Neural cell (in vitro differentiated cells): ENCODE data around the gene PCGF6. TPM values are rescaled to one million over a fixed set of nuclear protein-coding genes. Genes with fewer than 3 reads are reported as not detected.

Experiments used
- H2AFZ ChIP-seq: fragments of 200-600, 300-800 bp; sonication (generic), shearing (Covaris generic); 2 replicates; pipeline ENCODE4 v1.6.0; 2014; ENCODE audit warnings: low read depth, mild to moderate bottlenecking, antibody characterized with exemption, low read length, moderate library complexity
- H3F3A ChIP-seq: fragments of 200-600 bp; shearing (Covaris generic); 2 replicates; pipeline ENCODE4 v1.6.1; 2016; ENCODE audit warnings: mild to moderate bottlenecking, moderate library complexity, mixed read lengths, antibody characterized with exemption, low read length; ENCODE audit not compliant: insufficient read depth, poor library complexity, severe bottlenecking
- H3K27ac ChIP-seq: fragments of 200-600, 300-800 bp; sonication (generic), shearing (Covaris generic); 2 replicates; pipeline ENCODE4 v1.5.1; 2014; ENCODE audit warnings: mild to moderate bottlenecking, low read length, moderate library complexity
- H3K27me3 ChIP-seq: fragments of 300-800, 200-600 bp; sonication (generic), shearing (Covaris generic); 2 replicates; pipeline ENCODE4 v1.6.0; 2014; ENCODE audit warnings: mild to moderate bottlenecking, low read depth, low read length, moderate library complexity; ENCODE audit not compliant: insufficient read depth
- H3K36me3 ChIP-seq: fragments of 300-800, 200-600 bp; sonication (generic), shearing (Covaris generic); 2 replicates; pipeline ENCODE4 v1.5.1; 2014; ENCODE audit warnings: mild to moderate bottlenecking, antibody characterized with exemption, low read length, moderate library complexity; ENCODE audit not compliant: insufficient read depth
- H3K4me2 ChIP-seq: fragments of 300-800, 200-600 bp; sonication (generic), shearing (Covaris generic); 2 replicates; pipeline ENCODE4 v1.6.0; 2014; ENCODE audit warnings: mild to moderate bottlenecking, low read length
- H3K4me3 ChIP-seq: fragments of 300-800, 200-600 bp; sonication (generic), shearing (Covaris generic); 2 replicates; pipeline ENCODE4 v1.5.1; 2014; ENCODE audit warnings: mild to moderate bottlenecking, low read length, moderate library complexity
- H3K79me2 ChIP-seq: fragments of 200-600 bp; shearing (Covaris generic); replicated peaks from 2 replicates; pipeline ENCODE4 v1.6.0; 2014; ENCODE audit warnings: mild to moderate bottlenecking, low read length, moderate library complexity; ENCODE audit not compliant: insufficient read depth
- H3K9ac ChIP-seq: fragments of 300-800, 200-600 bp; sonication (generic), shearing (Covaris generic); 2 replicates; pipeline ENCODE4 v1.6.1; 2016; ENCODE audit warnings: mild to moderate bottlenecking, low read length, mixed read lengths
- H3K9me2 ChIP-seq: fragments of 200-600 bp; shearing (Covaris generic); 2 replicates; pipeline ENCODE4 v1.6.1; 2016; ENCODE audit warnings: mild to moderate bottlenecking, low read length, mixed read lengths; ENCODE audit not compliant: insufficient read depth
- H3K9me3 ChIP-seq: fragments of 200-600, 300-800 bp; sonication (generic), shearing (Covaris generic); 2 replicates; pipeline ENCODE4 v1.6.1; 2016; ENCODE audit warnings: mild to moderate bottlenecking, mixed run types, low read length, moderate library complexity, mixed read lengths
- H4K20me1 ChIP-seq: fragments of 200-600 bp; shearing (Covaris generic); 2 replicates; pipeline ENCODE4 v1.6.1; 2016; ENCODE audit warnings: mild to moderate bottlenecking, mixed run types; ENCODE audit not compliant: insufficient read depth
- EP300 ChIP-seq: fragments of 450-650 bp; conservative IDR thresholded peaks from 2 replicates; pipeline ENCODE4 v1.6.1; 2014; ENCODE audit warnings: antibody characterized with exemption, mild to moderate bottlenecking, moderate library complexity; ENCODE audit not compliant: poor library complexity, severe bottlenecking
- EZH2 ChIP-seq: fragments of 200-600, 300-800 bp; shearing (Covaris generic), sonication (generic); IDR thresholded peaks from 2 replicates; pipeline ENCODE4 v1.6.1; 2014; ENCODE audit warnings: antibody characterized with exemption, low read length, borderline replicate concordance, mild to moderate bottlenecking; ENCODE audit not compliant: insufficient read depth, poor library complexity, severe bottlenecking
- MXI1 ChIP-seq: fragments of 450-650 bp; conservative IDR thresholded peaks from 2 replicates; pipeline ENCODE4 v1.6.1; 2014; ENCODE audit warnings: antibody characterized with exemption, mild to moderate bottlenecking; ENCODE audit not compliant: poor library complexity, severe bottlenecking
- POLR2AphosphoS5 ChIP-seq: IDR thresholded peaks from 2 replicates; pipeline ENCODE4 v1.6.1; 2012
- RAD21 ChIP-seq: fragments of 450-650 bp; conservative IDR thresholded peaks from 2 replicates; pipeline ENCODE4 v1.6.1; 2014; ENCODE audit warnings: antibody characterized with exemption, mild to moderate bottlenecking, moderate library complexity
- SMC3 ChIP-seq: fragments of 450-650 bp; conservative IDR thresholded peaks from 2 replicates; pipeline ENCODE4 v1.6.1; 2014; ENCODE audit warnings: antibody characterized with exemption, mild to moderate bottlenecking, moderate library complexity; ENCODE audit not compliant: poor library complexity
- TAF1 ChIP-seq: IDR thresholded peaks from 2 replicates; pipeline ENCODE4 v1.6.1; 2012; ENCODE audit warnings: low read depth
- polyA plus RNA-seq: library from polyadenylated mRNA; depleted of rRNA; stranded (reverse); fragments of >200 nt; gene quantifications from 2 replicates; pipeline ENCODE4 v1.2.3, GENCODE V29; 2014
- TF ChIP-seq, protein P1 (sequence below): IDR thresholded peaks from 2 replicates; pipeline ENCODE4 v1.6.1; 2012; ENCODE audit warnings: borderline replicate concordance
- TF ChIP-seq, protein P2 (sequence below): fragments of 450-650 bp; IDR thresholded peaks from 2 replicates; pipeline ENCODE4 v1.5.1; 2014; ENCODE audit warnings: antibody characterized with exemption, mild to moderate bottlenecking, moderate library complexity; ENCODE audit not compliant: poor library complexity, severe bottlenecking

PCGF6 gene
- polyA plus RNA-seq, 1 donor from 2014 or later = 31.3 TPM

DNA sequence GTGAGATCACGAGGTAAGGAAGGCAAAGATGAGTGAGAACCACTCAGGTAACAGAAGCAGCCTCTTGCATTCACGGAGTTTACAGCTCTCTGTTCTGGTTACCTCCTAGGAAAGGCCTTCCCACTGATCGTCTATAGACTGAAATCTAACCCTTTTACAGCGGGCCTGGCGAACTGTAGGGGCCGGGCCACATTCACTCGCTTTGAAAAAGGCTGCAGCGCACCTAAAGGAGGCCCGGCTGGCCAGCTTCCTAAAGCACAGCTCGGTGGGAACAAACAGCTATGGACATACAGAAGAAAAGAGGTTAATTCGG, 44.8 kb upstream of the PCGF6 start:
- TF ChIP-seq EZH2 (no peak), RAD21 (no peak), MXI1 (no peak), EP300 (no peak), SMC3 (no peak), POLR2AphosphoS5 (no peak), TAF1 (no peak)
- TF ChIP-seq, protein P1, sequence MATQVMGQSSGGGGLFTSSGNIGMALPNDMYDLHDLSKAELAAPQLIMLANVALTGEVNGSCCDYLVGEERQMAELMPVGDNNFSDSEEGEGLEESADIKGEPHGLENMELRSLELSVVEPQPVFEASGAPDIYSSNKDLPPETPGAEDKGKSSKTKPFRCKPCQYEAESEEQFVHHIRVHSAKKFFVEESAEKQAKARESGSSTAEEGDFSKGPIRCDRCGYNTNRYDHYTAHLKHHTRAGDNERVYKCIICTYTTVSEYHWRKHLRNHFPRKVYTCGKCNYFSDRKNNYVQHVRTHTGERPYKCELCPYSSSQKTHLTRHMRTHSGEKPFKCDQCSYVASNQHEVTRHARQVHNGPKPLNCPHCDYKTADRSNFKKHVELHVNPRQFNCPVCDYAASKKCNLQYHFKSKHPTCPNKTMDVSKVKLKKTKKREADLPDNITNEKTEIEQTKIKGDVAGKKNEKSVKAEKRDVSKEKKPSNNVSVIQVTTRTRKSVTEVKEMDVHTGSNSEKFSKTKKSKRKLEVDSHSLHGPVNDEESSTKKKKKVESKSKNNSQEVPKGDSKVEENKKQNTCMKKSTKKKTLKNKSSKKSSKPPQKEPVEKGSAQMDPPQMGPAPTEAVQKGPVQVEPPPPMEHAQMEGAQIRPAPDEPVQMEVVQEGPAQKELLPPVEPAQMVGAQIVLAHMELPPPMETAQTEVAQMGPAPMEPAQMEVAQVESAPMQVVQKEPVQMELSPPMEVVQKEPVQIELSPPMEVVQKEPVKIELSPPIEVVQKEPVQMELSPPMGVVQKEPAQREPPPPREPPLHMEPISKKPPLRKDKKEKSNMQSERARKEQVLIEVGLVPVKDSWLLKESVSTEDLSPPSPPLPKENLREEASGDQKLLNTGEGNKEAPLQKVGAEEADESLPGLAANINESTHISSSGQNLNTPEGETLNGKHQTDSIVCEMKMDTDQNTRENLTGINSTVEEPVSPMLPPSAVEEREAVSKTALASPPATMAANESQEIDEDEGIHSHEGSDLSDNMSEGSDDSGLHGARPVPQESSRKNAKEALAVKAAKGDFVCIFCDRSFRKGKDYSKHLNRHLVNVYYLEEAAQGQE = no peak
- TF ChIP-seq, protein P2, sequence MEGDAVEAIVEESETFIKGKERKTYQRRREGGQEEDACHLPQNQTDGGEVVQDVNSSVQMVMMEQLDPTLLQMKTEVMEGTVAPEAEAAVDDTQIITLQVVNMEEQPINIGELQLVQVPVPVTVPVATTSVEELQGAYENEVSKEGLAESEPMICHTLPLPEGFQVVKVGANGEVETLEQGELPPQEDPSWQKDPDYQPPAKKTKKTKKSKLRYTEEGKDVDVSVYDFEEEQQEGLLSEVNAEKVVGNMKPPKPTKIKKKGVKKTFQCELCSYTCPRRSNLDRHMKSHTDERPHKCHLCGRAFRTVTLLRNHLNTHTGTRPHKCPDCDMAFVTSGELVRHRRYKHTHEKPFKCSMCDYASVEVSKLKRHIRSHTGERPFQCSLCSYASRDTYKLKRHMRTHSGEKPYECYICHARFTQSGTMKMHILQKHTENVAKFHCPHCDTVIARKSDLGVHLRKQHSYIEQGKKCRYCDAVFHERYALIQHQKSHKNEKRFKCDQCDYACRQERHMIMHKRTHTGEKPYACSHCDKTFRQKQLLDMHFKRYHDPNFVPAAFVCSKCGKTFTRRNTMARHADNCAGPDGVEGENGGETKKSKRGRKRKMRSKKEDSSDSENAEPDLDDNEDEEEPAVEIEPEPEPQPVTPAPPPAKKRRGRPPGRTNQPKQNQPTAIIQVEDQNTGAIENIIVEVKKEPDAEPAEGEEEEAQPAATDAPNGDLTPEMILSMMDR = no peak
- Histone ChIP-seq H3K36me3 (no peaks in the 10 kb centered on the region), H3K9me3 (no peaks in the 10 kb centered on the region), H3K79me2 (peaks cover 49% of the 10 kb centered on the region), H2AFZ (peak overlapping the region; percentile 94), H3K4me2 (peak overlapping the region; percentile 62), H3K9ac (peak overlapping the region; percentile 94), H3K27me3 (no peaks in the 10 kb centered on the region), H3F3A (no peaks in the 10 kb centered on the region), H3K4me3 (peak overlapping the region; percentile 79), H3K9me2 (no peaks in the 10 kb centered on the region), H3K27ac (peak overlapping the region; percentile 78), H4K20me1 (no peaks in the 10 kb centered on the region)

DNA sequence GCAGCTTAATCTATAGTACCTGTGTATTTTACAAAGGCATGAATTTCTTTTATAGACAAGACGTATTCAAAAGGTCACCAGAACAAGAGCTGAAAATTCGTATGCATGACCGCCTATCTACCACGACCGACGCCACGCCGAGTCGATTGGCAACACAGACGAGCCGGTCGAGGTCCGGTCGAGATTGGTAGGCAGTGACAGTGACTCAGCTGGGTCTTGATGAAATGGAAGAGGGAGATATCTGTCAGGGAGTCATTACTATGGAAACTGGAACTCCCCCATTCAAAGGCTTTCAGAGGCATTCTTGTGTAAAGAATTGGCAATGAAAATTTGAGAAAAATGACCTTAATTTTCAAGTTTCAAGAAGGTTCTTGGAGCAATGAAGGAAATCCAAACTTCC, 43.2 kb upstream of the PCGF6 start:
- no peak for TF ChIP-seq EZH2
- no peak for TF ChIP-seq POLR2AphosphoS5
- TF ChIP-seq, protein P1 = no peak
- no peak for TF ChIP-seq EP300
- no peak for TF ChIP-seq TAF1
- TF ChIP-seq, protein P2 = no peak
- TF ChIP-seq RAD21 = no peak
- no peak for TF ChIP-seq SMC3
- TF ChIP-seq MXI1 = no peak
- Histone ChIP-seq H4K20me1 (no peaks in the 10 kb centered on the region), H3K79me2 (peaks cover 49% of the 10 kb centered on the region), H3F3A (no peaks in the 10 kb centered on the region), H3K27me3 (no peaks in the 10 kb centered on the region), H3K9me3 (no peaks in the 10 kb centered on the region), H3K9ac (no peak overlapping the region), H3K36me3 (no peaks in the 10 kb centered on the region), H3K27ac (no peak overlapping the region), H3K4me2 (no peak overlapping the region), H3K4me3 (peak overlapping the region; percentile 79), H2AFZ (no peak overlapping the region), H3K9me2 (no peaks in the 10 kb centered on the region)
